GM21360 (cell line): ENCODE measurements around the gene ARHGEF39.

Source experiments
- ATAC-seq: cut with Tn5 transposase; IDR thresholded peaks from one replicate; pipeline ENCODE4 v1.9.1; 2021; ENCODE audit warnings: mild to moderate bottlenecking, moderate library complexity; ENCODE audit not compliant: unreplicated experiment

The ARHGEF39 gene

GRCh38 chr9:35679091-35679490 lies 14.1 kb upstream of the ARHGEF39 start:
- no peak for ATAC-seq

- no peak for ATAC-seq
These were observed 10.9 kb upstream of the ARHGEF39 start for GRCh38 chr9:35675732-35676392.

GRCh38 chr9:35675204-35675603 lies 10.2 kb upstream of the ARHGEF39 start:
- no peak for ATAC-seq

GRCh38 chr9:35674025-35674361 lies 9.0 kb upstream of the ARHGEF39 start:
- ATAC-seq, result no peak

- no peak for ATAC-seq
These were observed 8.4 kb upstream of the ARHGEF39 start, which contains the start of gene CA9 for GRCh38 chr9:35673132-35674024. TSS of gene CA9 (plus strand) at chr9:35673928. CDS start at chr9:35673960, 32 bp downstream.

- ATAC-seq, result no peak
These were observed 4.5 kb upstream of the ARHGEF39 start for GRCh38 chr9:35669331-35670145.

- ATAC-seq, result no peak
These were observed 2.9 kb upstream of the ARHGEF39 start for GRCh38 chr9:35667939-35668338.

GRCh38 chr9:35666549-35666948 lies 1.6 kb upstream of the ARHGEF39 start:
- no peak for ATAC-seq

GRCh38 chr9:35666045-35666444 lies 1.1 kb upstream of the ARHGEF39 start:
- no peak for ATAC-seq

GRCh38 chr9:35665471-35665818 lies 450 bp upstream of the ARHGEF39 start:
- no peak for ATAC-seq

- no peak for ATAC-seq
These were observed 2.6 kb downstream of the ARHGEF39 start for GRCh38 chr9:35662437-35662836.

GRCh38 chr9:35661756-35662350 lies 3.1 kb downstream of the ARHGEF39 start:
- no peak for ATAC-seq

- ATAC-seq, result no peak
These were observed 4.0 kb downstream of the ARHGEF39 start for GRCh38 chr9:35660966-35661415.

GRCh38 chr9:35659340-35659739 lies 5.7 kb downstream of the ARHGEF39 start:
- no peak for ATAC-seq

- no peak for ATAC-seq
These were observed 6.1 kb downstream of the ARHGEF39 start for GRCh38 chr9:35658968-35659220.

- peak; percentile 43 for ATAC-seq
These were observed 6.6 kb downstream of the ARHGEF39 start, which contains the start of gene CCDC107 for GRCh38 chr9:35658137-35658967. TSS of gene CCDC107 (plus strand) at chr9:35658292. CDS start at chr9:35658380, 88 bp downstream.

- peak; percentile 86 for ATAC-seq
These were observed 7.4 kb downstream of the ARHGEF39 start, which contains the start of gene RMRP for GRCh38 chr9:35657546-35658136. TSS of gene RMRP (minus strand) at chr9:35658019.

- ATAC-seq, result no peak
These were observed 8.0 kb downstream of the ARHGEF39 start for GRCh38 chr9:35656831-35657545.

GRCh38 chr9:35656348-35656747 lies 8.6 kb downstream of the ARHGEF39 start:
- no peak for ATAC-seq
